NCI-H2171 treated with DMSO at 0.1 percent for 48 hours (cell line): ENCODE measurements around the gene ANGPTL5.
"Not testable (repeated sequence)": the region's sequence is repeated elsewhere in the genome, so short reads cannot be mapped to it uniquely, and the experiment has no call there.

Experiments used
- DNase-seq: peaks from one replicate; lab custom pipeline; 2025; lab: John Stamatoyannopoulos, UW

ANGPTL5 gene

GRCh38 chr11:101885631-101886030, 30.7 kb downstream of the ANGPTL5 start:
- no peak for DNase-seq

- peak; percentile 3 for DNase-seq
These were observed 34.7 kb downstream of the ANGPTL5 start for GRCh38 chr11:101881586-101881985.

GRCh38 chr11:101880222-101880621, 36.1 kb downstream of the ANGPTL5 start:
- peak; percentile 39 for DNase-seq

GRCh38 chr11:101872171-101872882, 44.0 kb downstream of the ANGPTL5 start:
- no peak for DNase-seq

GRCh38 chr11:101870510-101870909, 45.8 kb downstream of the ANGPTL5 start:
- no peak for DNase-seq

GRCh38 chr11:101867951-101868350, 48.4 kb downstream of the ANGPTL5 start:
- no peak for DNase-seq

GRCh38 chr11:101866619-101867491, 49.5 kb downstream of the ANGPTL5 start:
- no peak for DNase-seq

GRCh38 chr11:101864098-101864497, 52.2 kb downstream of the ANGPTL5 start:
- DNase-seq = no peak

GRCh38 chr11:101863361-101863760, 53.0 kb downstream of the ANGPTL5 start:
- no peak for DNase-seq

- DNase-seq = peak; percentile 5
These were observed 53.7 kb downstream of the ANGPTL5 start for GRCh38 chr11:101862391-101863233.

GRCh38 chr11:101860696-101861427, 55.5 kb downstream of the ANGPTL5 start:
- peak; percentile 42 for DNase-seq

GRCh38 chr11:101852260-101852659, 64.1 kb downstream of the ANGPTL5 start:
- not testable (repeated sequence) for DNase-seq

- DNase-seq = no peak
These were observed 68.1 kb downstream of the ANGPTL5 start for GRCh38 chr11:101848262-101848661.

- DNase-seq = no peak
These were observed 71.7 kb downstream of the ANGPTL5 start for GRCh38 chr11:101844608-101845007.

- DNase-seq = no peak
These were observed 75.6 kb downstream of the ANGPTL5 start for GRCh38 chr11:101840704-101841103.
